Hypothalamus (tissue), 51 donors: ENCODE measurements around the gene BCAS3.
A peak's percentile ranks its signal among the peaks of the same experiment; 100 is the strongest.

Experiments used
- DNase-seq, 51 donors: peaks; one replicate each; lab custom pipeline; 2025; lab: John Stamatoyannopoulos, UW

Gene BCAS3

DNA sequence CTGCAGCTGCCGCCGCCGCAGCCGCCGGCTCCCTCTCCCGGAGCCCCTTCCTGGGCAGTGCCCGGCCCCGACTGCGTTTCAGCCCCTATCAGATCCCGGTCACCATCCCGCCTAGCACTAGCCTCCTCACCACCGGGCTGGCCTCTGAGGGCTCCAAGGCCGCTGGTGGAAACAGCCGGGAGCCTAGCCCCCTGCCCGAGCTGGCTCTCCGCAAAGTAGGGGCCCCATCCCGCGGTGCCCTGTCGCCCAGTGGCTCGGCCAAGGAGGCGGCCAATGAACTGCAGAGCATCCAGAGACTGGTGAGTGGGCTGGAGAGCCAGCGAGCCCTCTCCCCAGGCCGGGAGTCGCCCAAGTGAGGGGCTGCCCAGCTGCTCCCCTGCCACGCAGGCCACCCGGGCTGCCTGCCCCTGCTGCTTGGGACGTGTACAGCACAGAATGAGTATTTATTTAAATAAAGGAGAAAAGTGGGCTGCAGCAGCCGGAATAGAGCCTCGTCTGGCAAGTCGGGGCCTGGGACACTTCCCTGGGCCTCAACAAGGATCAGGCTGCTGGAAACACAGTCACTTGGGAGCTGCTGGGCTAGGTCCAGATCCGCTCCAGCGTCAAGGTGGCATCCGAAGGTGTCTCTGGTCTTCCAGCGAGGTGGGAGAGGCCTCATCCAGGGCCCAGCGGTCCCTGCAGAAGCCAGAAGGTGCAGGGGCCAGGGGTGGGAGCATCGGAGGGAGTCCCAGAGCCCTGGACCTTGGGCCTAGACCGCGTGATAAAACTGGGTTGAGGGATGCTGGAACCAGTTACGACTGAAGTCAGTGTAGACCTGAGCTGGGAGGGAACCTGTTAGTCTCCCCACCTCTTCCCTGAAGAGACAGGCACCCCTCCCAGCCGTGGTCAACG, 730.7 kb downstream of the BCAS3 start:
- no peak for DNase-seq

DNA sequence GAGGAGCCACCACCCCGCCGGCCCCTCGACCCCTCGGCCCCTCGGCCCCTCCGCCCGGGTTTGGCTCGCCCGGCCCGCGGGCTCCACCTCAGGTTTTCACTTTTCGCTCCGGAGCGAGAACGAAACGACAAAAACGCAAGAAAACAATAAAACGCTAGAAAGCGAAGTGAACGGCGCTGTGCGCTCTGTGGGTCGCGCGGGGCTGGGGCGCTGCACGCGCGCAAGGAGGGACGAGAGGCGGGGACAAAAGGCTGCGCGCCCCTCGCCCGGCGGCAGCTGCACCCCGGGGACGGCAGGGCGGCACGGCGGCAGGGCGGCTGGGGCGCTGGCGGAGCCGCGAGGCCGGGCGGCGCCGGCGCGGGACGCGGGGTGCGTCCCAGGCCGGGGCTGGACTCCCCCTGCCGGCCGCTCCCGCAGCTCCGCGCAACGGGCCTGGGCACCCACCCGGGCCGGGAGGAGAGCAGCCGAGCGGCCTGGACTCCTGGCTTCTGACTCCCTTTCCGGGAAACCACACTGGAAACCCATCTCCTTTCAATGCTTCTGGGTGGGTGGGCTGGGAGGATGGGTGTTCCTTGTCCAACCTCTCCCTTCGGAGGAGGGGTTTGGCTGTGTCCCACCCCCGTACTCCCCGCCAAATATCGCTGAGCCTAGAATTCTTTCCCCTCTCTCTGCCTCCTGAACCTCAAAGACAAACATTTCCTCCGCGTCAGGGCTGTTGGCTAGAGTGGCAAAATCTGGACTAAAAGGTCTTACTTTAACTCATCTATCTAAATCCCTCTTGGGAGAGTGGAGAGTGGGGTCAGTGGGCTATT, 731.9 kb downstream of the BCAS3 start:
- DNase-seq = peak in 16 of 51 donors; percentile 13 to 69 (median 28)

DNA sequence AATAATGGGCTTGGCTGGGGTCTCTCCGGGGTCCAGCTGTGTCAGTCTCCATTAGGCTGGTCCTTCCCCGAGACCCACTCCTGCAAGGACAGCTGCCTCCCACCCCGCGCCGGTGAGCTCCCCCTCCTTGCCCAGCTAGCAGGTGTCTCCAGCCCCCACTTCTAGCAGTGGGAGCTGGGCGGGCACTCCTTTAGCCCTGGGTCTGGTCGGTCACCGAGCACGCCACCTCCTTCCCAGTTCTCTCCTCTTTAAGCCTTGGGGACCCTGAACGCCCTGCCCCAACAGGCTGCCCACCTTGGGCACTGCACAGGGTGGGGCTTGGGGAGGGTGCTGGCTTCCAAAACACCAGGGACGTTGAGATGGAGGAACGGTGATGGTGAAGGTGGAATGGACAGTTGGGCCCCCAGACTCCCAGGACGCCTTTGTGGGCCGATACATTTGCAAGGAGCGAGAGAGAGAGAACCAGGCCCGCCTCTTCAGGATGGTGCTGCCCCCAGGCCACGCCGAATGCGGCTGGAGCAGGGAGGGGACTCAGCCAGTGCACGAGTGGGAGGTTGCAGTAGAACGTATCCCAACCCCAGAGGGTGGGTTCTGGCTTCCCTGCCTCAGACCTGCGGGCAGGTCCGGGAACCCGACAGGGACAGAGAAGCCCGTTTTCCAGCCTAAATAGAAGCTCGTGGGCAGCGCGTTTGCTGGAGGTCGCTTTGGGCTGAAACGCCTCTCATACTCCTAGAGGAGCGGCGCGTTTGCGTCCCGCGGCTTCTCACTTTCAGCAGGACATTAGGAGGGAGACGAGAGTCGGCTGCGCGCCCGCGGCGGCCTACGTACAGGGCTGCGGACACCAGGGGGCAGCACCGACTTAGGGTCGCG, 732.7 kb downstream of the BCAS3 start:
- DNase-seq = peak in 43 of 51 donors; percentile 12 to 82 (median 51)

DNA sequence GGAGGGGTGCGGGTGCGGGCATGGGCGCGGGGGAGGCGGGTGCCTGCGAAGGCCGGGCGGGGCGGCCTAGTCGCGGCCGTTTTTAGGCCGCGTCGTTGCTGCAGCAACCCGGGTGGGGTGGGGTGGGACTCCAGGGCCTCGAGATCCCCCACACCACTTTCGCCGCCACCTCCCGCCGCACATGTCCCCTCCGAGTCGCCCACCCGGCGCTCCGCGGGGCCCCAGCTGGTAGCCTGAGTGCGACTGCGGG, 733.3 kb downstream of the BCAS3 start:
- DNase-seq = peak in 3 of 51 donors; percentile 14 to 65 (median 27)

DNA sequence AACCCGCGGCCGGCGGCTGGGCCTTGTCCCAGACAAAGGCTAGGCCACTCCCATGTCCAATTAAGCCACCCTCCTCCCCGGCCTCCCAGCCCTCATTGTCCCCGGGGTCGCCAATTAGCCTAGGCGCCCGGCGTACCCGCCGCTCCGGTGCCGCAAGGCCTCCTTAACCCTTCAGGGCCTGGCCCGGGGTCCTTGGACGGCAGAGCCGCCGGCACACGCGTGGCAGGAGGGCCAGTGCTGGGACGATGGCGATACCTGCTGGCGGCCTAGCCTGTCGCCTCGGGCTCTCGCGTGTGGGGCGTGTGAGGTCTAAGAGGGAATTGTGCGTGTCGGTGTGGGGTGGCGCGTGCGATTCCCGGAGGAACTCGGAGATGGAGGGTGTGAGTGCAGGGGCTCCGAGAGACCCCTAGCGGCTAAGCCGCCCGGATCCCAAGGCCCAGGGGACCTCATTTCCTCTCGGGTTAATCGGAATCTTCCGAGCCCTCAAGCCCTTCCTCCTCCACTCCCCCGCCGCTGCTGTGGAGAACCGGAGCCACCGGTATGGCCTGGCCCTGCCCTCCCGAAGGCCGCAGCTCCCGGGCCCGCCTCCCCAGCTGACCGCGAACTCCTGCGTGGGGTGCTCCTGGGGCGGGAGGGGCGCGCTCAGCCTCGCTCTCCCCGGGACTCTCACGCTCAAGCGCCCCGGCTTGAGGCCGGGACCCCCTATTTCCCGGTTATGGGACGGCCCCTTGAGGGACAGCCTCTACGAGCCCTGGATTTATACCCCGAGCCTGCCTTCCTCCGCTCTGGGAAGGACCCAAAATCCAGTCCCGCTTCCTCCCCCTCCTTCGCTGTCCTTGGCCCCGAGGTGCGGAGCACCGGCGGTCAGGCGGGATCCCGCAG, 733.9 kb downstream of the BCAS3 start:
- DNase-seq = peak in 6 of 51 donors; percentile 32 to 60 (median 45)

DNA sequence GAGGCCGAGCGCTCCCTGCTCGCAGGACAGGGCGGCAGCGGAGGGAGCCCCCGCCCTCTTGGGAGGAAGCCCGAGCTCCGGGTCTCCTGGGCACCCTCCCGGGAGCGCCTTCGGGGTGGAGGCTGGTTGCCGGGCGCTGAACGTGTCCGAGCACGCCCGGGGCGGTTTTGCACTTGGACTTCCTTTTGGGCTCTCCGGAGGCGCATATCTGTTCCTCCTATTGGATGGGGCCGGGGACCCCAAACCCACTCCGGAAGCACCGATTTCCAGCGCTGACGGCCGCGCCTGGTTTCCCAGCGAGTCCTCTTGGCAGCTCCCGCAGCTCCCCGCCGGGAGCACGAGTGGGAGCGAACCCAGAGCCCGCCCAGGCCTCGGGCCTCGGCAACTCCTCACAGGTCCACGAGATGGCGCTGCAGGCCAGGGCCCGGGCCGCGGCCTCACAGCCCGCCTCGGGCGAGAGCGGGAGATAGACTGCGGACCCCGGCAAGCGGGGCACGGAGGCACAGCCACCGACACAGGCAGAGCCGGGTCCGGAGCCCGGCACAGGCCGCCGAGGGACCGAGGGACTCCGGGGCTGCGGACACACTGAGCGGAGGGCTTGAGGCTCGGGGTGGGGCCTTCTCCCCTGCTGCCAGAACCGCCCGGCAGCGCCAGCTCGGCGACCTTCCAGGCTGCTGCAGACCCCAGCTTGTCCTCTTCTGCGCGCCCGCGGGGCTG, 734.6 kb downstream of the BCAS3 start:
- peak in 50 of 51 donors; percentile 18 to 86 (median 68) for DNase-seq

DNA sequence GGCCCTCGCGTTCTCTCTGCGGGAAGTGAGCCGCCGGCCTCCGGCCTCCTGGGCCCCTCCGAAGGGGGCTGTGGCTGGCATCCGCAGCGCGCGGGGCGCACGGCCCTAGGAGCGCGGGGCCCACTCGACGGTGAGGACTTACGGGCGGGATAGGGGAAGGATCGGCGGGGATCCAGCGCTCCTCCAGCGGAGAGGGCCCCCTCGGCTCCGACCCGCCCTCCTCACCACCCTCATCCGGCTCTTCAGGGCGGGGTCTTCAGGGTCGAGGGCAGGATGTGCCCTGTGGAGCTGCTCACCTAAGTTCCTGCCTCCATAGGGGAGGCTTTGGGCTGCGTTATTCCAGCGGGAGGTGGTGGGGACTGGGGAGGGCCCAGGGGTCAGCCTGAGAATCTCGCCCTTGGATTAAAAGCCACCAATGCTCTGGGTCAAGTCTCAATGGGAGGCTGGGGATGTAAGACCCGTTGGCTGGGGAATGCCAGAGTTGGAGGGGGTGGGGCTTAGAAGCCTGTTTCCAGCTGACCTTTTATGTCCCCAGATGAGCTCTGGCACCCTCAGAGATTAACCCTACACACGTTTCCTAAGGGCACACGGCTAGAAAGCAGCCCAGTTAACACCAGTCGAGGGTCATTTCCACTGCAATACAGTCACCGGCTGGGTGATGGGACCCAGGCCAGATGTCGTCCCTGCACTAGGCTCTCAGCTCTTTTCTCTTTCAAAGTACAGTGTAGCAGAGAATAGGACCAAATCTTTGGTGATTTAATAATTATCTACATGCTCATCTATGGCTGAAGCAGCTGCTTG, 735.4 kb downstream of the BCAS3 start:
- no peak for DNase-seq

DNA sequence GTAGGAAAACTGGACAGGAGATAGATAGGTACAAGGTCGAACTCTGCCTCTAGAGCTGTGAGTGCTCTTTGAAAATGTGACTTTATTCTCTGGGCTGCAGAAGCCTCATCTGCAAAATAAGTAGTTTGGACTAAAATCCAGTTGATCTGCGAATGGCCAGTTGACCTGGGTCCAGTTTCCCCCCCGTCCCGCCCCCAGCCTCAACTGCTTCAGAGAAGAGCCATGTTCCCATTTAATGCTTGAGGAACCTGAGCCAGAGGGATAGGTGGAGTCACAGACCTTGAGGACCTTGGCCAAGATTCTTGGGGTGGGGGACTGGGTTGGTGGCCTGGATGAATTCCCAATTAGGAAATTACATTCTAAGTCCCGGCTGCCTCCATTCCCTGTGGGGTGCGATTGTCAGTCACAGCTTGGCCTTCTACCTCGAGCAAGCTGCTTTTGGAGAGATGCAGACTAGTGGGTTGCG, 736.0 kb downstream of the BCAS3 start:
- no peak for DNase-seq

DNA sequence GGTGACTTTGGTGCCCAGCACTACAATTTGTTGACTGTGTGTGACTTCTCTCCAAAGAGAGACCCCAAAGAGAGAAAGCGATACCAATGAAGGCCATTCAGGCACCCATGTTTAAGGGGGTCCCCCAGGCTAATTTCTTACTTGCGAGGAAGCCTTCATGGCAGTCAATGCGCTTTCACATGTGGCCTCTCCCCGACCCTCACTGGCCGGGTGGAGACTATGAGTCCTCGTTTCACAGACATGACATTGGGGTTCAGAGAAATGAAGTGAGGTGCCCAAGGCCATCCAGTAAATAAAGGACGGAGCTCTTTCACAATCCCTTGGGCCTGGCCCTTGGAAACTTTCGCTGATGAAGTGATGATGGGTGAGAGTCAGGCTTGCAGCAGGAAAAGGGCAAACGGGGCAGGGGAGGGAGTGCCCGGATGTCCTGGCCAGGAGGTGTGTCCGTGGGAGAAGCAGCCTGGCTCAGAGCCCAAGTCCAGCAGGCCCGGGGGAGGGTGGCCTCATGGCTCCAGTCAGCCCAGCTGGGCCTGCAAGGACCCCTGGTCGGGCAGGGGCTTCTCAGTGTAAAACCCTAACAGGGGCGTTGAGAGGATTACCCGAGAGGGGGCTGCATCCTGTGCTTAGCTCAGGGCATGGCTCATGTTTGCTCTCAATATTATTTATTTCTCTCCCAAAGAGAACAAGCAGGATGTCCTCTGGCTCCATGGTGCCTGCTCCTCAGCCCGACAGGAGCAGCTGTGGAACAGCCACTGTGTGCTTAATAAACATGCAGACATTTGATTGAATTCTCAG, 736.7 kb downstream of the BCAS3 start:
- no peak for DNase-seq

DNA sequence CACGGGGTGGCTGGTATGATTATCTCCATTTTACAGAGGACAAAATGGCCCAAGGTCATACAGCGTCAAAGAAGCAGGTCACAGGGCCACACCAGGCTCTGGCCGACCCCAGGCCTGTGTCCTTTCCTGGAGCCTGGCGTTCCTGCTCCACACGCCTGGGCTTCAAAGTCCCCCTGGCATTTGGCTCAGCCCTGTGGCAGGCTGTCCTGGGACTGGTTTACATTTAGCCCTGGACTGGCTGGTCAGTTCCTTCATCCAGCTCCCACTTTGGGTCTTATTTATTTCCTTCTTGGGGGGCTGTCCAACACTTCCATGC, 737.2 kb downstream of the BCAS3 start:
- DNase-seq = no peak

DNA sequence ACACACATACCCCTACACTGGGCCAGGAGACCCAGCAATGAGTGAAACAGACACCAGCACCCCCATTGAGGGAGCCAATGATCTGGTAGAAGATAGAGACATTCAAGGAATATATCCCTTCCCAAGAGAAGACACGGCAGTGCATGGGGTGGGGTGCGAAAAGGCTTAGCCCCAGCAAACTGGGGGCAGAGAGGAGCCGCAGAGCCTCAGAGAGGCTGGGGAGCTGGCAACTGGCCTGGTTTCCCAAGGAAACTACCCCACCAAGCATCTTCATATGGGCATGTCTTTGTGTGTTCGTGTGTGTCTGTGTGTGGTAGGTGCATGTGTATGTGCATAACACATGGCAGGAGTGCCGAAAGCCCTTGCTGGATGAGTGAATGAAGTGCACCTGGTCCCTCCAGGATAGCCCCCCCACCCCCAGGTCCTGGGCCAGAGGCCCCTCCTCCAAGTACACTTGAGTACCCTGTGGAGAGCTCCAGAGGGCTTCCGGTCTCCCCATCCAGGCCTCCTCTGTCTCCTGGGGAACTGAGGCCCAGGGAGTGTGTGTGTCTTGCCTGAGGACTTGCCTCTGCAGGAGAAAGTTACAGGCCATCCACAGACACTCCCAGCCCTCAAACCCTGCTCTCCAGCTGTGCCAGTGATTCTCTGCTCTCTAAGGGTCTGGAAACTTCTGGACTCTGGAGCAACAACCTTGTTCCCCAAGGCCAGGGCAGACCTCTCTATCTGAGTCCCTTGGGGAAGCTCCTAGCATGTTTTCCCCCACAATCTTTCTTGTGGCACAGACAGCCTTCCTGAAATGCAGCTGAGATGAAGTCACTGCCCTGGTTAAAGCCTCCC, 737.9 kb downstream of the BCAS3 start:
- no peak for DNase-seq

DNA sequence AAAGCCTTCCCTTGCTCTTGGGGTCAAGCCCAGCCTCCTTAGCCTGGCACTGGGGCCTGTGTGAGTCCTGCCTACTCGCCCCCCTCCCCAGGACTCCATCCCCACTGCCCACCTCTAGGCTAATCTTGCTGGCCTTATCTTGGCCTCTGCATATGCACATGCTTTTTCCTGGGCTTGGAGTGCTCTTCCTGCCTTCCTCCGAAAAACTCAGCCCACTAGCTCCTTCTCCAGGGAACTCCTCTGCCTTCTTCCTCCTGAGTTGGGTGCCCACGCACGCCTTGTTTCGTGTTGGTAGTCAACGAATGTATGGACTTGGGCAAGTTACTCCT, 738.5 kb downstream of the BCAS3 start:
- DNase-seq = no peak

DNA sequence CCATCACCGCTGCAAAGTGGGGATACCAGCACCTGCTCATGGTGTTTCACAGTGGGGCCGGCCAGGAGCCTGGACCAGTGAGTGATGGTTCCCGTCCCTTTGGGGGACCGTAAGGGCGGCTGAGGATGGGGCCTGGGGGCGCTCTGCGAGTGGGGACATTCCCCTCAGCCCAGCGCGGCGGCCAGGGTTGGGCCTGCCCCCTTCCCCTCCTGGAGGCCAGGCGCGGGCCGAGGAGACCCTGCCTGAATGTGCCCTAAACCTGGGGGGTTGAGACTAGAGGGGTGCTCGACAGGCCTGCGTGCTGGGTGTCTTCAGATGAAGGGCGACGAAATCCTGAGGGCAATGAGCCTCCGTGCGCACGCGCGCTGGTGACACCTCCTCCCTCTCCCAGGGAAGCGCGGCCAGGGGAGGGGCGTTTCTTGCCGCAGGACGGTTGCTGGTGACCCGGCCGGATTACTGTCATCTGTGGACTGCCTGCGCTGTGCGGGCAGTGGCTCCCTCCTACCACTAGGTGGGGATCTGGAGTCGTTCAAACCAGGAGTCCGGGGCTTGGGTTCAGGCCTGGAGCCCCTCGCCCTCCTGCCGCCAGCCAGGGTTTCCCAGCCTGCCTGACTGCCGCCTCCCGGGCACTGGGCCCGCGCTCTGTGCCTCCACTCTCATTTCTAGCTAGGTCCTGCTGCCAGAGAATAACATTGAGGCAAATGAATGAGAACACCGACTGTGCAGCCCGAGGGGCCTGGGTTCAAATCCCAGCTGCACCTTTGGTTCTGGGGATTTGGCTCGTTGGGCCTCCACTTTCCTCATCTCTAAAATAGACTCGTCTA, 739.1 kb downstream of the BCAS3 start:
- peak in 42 of 51 donors; percentile 15 to 79 (median 64) for DNase-seq

DNA sequence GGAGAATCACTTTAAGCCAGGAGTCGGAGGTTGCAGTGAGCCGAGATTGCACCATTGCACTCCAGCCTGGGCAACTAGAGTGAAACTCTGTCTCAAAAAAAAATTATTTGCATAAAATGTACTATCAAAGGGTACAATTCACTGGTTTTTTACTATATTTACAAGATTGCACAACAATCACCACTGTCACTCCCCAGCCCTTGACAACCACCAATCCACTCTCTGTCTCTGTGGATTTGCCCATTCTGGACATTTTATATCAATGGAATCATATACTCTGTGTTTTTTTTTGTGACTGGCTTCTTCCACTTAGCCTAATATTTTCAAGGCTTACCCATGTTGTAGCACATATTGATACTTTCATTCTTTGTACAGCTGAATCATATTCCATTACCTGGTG, 740.8 kb downstream of the BCAS3 start:
- DNase-seq = no peak

DNA sequence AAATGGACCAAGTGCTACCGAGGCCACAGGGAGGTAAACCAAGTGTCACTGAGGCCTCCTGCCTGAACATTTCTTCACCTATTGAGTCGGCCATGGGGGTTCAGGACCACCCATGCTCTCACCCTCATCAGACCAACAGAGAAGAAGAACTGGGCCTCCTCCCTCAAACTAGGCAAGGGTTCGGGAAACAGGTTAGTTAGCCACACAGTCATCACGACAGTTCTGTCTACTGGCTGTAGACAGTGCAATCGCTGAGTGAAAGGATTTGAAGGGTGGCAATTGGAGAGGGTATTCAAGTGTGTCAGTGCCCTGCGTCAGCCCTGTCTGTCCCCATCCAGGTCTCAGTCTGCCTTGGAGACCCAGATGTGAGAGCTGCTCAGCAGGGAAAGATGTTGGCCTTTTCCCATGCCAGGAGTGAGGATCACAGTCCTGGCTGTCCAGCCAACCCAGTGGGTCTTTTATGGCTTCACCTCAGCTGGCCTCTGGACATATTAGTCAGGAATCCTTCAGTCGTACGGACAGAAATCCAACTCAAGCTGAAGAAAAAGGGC, 741.9 kb downstream of the BCAS3 start:
- no peak for DNase-seq

DNA sequence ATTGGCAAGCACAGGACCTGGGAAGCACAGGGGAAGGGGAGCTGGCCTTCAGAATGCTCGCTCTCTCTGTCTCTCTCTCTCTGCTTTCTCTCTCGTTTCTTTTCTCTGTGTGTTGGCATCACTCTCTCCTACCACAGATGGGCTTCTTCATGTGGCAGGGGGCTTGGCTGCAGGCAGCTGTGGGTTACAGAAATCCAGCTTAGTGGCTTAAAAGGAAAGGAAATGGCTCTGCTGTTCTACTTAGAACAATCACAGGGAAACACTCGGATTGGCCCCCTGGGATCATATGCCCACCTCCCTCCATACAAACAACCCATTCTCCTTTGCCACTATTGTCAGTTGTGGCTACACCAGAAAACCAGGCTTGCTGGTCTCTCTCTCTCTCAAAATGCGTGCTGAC, 742.4 kb downstream of the BCAS3 start:
- DNase-seq = no peak
